AG10803 (cell line): Measurements from ENCODE around the gene VWA3B.
A peak's percentile ranks its signal among the peaks of the same experiment; 100 is the strongest.
"Not testable (repeated sequence)": the region's sequence is repeated elsewhere in the genome, so short reads cannot be mapped to it uniquely, and the experiment has no call there.

Experiments used
- DNase-seq: peaks from one replicate; pipeline ENCODE4 v3.0.0; 2010; ENCODE audit warnings: low read depth
- H3K4me3 ChIP-seq: 2 replicates; pipeline ENCODE4 v1.5.1; 2011; ENCODE audit warnings: mild to moderate bottlenecking, low read length, control low read depth
- TF ChIP-seq, protein P1 (sequence below): conservative IDR thresholded peaks from 2 replicates; pipeline ENCODE4 v1.5.1; 2011; ENCODE audit warnings: mild to moderate bottlenecking, low read length, control low read depth, inconsistent platforms

Gene VWA3B

DNA sequence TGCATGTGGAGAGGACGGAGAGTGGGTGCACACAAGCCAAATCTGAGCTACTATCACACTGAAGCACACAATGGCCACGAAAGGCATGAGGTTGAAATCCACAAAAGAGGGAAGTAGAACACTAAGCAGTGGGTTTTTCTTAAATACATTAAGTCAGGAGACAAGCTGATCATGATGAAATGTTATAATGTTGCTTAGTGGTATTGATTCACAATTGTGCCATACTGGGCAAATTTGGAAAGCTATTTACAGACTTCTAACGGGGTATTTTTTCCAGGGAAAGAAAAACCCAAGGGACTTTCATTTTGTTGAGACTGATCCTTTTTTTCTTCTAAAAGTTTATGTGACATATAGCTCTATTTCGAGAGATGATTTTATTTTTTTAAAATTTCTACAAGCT lies 158.5 kb downstream of the VWA3B start:
- TF ChIP-seq, protein P1, sequence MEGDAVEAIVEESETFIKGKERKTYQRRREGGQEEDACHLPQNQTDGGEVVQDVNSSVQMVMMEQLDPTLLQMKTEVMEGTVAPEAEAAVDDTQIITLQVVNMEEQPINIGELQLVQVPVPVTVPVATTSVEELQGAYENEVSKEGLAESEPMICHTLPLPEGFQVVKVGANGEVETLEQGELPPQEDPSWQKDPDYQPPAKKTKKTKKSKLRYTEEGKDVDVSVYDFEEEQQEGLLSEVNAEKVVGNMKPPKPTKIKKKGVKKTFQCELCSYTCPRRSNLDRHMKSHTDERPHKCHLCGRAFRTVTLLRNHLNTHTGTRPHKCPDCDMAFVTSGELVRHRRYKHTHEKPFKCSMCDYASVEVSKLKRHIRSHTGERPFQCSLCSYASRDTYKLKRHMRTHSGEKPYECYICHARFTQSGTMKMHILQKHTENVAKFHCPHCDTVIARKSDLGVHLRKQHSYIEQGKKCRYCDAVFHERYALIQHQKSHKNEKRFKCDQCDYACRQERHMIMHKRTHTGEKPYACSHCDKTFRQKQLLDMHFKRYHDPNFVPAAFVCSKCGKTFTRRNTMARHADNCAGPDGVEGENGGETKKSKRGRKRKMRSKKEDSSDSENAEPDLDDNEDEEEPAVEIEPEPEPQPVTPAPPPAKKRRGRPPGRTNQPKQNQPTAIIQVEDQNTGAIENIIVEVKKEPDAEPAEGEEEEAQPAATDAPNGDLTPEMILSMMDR = no peak
- DNase-seq = no peak
- no peak overlapping the region for H3K4me3 ChIP-seq

- no peak for DNase-seq
- TF ChIP-seq, protein P1 = no peak
- H3K4me3 ChIP-seq = no peak overlapping the region
Measured at GRCh38 chr2:98247383-98247782, 160.4 kb downstream of the VWA3B start.

- TF ChIP-seq, protein P1 = no peak
- DNase-seq = no peak
- no peak overlapping the region for H3K4me3 ChIP-seq
Measured at GRCh38 chr2:98252038-98252773, 165.2 kb downstream of the VWA3B start.

DNA sequence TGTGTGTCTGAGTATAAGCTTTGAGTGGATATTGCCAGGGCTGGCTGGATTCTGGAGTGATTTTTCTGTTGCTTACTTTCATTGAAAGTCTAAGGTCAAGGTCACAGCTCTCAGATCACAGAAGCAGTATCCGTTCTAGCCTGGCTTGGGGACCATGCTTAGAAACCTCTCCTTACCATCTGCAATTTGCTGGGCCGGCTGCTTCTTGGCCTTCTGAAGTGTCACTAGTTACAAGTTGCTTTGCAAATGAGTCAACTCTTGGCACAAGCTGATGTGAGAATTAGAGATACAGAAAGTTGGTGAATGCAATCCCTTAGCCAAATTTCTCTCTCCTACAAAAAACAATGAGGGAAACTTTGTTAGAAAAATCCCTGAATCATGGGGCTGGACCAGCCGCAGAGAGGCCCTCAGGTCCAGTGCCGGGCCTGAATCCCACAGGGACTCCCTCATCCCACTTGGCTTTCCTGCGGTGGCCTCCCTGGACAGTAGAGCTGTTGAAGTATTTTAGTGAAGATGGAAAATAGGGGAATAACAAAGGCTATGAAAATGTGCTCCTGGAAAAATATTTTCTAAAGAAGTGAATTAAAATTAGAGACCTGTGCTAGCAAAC lies 166.6 kb downstream of the VWA3B start:
- TF ChIP-seq, protein P1 = no peak
- H3K4me3 ChIP-seq = no peak overlapping the region
- DNase-seq = peak; percentile 28

DNA sequence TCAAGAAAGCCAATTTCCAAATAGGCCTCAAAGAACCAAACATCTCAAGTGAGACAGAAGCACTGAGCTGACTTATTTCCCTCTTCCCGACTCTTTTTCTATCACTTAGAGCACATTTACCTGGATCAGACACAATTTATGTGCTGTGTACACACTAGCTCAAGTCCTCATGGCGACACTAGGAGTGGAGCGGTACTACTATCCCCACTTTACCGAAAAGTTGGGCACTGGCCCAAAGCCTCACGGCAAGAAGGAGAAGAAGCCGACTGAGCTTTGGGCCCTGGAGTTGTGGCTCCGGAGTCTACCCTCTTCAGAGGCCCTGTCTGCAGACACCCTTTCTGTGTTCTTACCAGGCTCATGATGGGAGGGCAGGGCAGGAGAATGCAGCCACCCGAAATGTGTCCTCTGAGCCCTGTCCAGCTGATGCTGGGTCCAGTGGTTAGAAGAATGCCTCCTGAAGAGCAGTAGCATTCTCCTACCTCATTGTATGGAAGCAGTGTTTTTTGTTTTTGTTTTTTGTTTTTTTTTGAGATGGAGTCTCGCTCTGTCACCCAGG lies 167.6 kb downstream of the VWA3B start:
- TF ChIP-seq, protein P1 = no peak
- DNase-seq = no peak
- H3K4me3 ChIP-seq = no peak overlapping the region

DNA sequence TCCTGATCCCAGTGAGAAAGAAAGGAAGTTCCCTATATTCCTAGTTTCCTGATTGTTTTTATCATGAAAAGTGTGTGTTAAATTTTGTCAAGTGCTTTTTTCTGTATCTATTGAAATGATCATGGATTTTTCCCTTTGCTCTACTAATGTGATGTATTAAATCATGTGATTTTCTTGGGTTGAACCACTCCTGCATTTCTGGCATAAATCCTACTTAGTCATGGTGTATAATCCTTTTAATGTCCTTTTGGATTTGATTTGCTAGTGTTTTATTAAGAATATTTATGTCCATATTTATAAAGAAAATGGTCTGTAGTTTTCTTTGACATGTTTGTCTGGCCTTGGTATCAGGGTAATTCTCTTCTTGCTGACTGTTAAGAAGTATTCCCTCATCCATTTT lies 171.9 kb downstream of the VWA3B start:
- no peak for DNase-seq
- no peak overlapping the region for H3K4me3 ChIP-seq
- TF ChIP-seq, protein P1 = no peak

DNA sequence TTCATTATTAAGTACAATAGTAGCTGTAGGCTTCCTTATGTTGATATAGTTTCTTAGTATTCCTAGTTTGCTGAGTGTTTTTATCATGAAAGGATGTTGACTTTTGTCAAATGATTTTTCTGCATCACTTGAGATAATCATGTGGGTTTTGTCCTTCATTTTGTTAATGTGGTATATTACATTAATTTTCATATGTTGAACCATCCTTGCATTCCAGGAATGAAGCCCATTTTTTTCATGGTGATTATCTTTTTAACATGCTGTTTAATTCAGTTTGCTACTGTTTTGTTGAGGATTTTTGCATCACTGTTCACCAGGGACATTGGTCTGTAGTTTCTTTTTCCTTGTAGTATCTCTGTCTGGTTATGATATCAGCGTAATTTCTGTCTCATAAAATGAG lies 176.4 kb downstream of the VWA3B start:
- H3K4me3 ChIP-seq = no peak overlapping the region
- DNase-seq = no peak
- TF ChIP-seq, protein P1 = no peak

DNA sequence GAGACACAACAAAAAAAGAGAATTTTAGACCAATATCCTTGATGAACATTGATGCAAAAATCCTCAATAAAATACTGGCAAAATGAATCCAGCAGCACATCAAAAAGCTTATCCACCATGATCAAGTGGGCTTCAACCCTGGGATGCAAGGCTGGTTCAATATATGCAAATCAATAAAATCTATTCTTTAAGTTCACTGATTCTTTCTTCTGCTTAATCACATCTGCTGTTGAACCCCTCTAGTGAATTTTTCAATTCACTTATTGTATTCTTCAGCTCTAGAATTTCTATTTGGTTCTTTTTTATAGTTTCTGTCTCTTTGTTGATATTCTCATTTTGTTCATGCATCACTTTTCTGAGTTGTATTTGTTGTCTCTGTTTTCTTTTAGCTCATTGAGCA lies 181.3 kb downstream of the VWA3B start:
- not testable (repeated sequence) for H3K4me3 ChIP-seq, DNase-seq
